Frontal cortex (tissue), 4 donors: Measurements from ENCODE around the gene DNAJC13. TPM values are rescaled to one million over a fixed set of nuclear protein-coding genes. Genes with fewer than 3 reads are reported as not detected.
"Not testable (repeated sequence)": the region's sequence is repeated elsewhere in the genome, so short reads cannot be mapped to it uniquely, and the experiment has no call there.

Experiments used
- DNase-seq, 2 donors: peaks; one replicate each; pipeline ENCODE4 v3.0.0; 2012; ENCODE audit warnings: low spot score in 2 of 2
- FAIRE-seq: peaks from 2 replicates; lab custom pipeline; 2012; peaks lifted over from hg19 to GRCh38; lab: Jason Lieb, UNC
- total RNA-seq: library from RNA; depleted of rRNA; stranded (reverse); fragments of >200 nt; gene quantifications from one replicate; pipeline ENCODE4 v1.2.3, GENCODE V29; 2014
- donor health status: control.
- donor health status: control.
- donor health status: control.

DNAJC13 gene
- total RNA-seq, result 71.3 TPM

DNA sequence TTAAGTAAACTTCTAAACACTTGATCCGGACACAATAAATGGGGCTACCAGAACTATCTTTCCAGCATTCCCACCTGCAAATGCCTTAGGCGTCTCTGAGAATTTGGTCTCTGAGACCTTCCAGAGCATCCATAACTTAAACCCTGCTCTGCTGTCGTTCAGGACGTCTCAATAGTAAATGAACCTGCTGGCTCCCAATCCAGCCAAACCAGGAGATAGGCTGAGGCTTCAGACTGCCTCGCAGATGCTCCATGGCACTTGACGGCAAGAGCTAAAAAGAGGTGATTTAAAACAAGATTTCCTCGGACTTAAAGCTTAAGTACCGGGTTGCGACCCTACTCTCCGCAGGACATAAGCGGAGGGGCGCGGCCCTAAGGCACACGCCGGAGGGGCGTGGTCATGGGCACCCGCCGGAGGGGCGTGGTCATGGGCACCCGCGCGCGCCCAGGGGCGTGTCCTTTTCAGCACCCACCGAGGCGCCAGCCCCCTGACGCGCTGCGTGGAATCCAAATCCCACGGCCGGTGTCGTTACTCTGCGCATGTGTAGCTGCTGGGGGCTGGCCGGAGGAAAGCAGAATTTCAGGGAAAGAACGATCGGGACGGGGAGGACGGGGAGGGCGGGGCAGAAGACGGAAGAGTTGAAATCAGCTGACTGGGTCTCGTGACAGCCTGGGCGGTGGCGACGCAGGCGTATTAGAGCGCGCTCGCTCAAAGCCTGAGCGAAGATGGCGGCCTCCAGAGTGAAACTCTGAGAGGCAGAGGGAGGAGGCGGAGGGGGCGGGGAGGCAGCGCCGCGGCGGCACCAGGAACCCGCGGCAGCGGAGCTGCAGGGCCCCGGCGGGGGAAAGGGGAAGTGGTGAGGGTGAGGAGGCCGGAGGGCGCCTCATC, at the start of gene DNAJC13:
DNAJC13 (plus strand) TSS at position 696 of the 888 bp plus-strand sequence. CDS start 17,049 bp downstream, outside the sequence.
- DNase-seq (peak; percentile 88 to 89), FAIRE-seq (no peak)

DNA sequence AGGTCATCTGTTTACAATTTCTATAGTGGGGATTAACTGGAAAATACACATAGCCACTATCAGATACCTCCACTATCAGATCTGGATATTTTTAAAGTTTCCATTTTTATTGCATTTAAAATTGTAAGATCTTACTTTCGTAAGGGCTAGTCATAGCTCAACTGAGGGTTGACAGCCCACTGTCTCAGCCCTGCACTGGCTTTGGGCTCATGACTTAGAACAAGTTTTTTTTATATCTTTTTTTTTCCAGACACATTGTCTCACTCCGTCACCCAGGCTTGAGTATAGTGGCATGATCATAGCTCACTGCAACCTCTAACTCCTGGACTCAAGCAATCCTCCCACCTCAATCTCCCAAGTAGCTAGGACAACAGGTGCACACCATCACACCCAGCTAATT, 48.8 kb upstream of the DNAJC13 start:
- DNase-seq (no peak), FAIRE-seq (no peak)

- DNase-seq, result no peak
- FAIRE-seq, result no peak
These were observed 48.3 kb upstream of the DNAJC13 start for GRCh38 chr3:132368962-132369361.

DNA sequence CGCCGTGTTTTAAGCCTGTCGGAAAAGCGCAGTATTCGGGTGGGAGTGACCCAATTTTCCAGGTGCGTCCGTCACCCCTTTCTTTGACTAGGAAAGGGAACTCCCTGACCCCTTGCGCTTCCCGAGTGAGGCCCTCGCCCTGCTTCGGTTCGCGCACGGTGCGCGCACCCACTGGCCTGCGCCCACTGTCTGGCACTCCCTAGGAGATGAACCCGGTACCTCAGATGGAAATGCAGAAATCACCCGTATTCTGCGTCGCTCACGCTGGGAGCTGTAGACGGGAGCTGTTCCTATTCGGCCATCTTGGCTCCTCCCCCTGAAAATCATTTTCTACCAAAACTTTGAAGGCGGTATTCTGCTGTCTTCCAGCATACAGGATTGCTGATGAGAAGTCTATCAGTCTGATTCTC, 40.4 kb upstream of the DNAJC13 start:
- DNase-seq, FAIRE-seq: not testable (repeated sequence)

- no peak for DNase-seq
- no peak for FAIRE-seq
These were observed 39.1 kb upstream of the DNAJC13 start for GRCh38 chr3:132378048-132378762.

DNA sequence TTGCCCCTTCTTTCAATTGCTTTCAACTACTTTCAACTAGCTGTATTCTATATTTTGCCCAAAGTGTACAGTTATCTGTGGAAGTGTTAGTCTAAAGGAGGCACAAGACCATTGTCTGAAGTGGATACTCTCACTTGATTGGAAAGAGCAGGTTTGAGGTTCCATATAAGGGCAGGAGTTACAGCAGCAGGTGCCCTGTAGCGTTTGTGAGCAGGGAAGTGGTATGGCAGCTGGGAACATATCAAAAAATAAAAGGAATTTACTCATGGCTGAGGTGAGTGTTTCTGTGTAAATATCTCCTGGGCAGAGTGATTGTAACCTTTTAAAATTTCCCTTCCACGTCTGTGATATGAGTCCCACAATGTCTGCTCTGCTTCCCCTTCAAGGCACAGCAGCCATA, 38.5 kb upstream of the DNAJC13 start:
- DNase-seq (no peak), FAIRE-seq (no peak)

GRCh38 chr3:132380920-132381319, 36.4 kb upstream of the DNAJC13 start:
- no peak for FAIRE-seq
- no peak for DNase-seq

GRCh38 chr3:132381348-132381944, 35.9 kb upstream of the DNAJC13 start:
- DNase-seq (no peak), FAIRE-seq (no peak)

DNA sequence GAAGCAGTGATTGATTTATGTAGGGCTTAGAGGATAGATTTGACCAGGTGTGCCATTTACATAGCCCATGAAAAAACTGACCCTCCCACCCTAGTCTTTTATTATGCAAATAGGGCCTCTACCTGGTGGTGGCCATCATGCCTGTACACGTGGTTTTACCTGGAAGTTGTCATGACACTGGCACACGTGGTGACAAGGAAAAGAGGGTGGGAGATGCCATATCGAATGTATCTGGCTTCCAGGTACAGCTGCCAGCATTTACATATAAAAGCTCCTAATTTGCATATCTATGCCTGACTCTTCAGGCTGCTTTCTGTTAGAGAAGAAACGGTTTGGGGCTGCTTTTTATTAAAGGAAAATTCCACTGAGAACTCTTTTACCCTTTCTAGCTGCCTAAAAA, 35.0 kb upstream of the DNAJC13 start:
- FAIRE-seq (no peak), DNase-seq (no peak)

DNA sequence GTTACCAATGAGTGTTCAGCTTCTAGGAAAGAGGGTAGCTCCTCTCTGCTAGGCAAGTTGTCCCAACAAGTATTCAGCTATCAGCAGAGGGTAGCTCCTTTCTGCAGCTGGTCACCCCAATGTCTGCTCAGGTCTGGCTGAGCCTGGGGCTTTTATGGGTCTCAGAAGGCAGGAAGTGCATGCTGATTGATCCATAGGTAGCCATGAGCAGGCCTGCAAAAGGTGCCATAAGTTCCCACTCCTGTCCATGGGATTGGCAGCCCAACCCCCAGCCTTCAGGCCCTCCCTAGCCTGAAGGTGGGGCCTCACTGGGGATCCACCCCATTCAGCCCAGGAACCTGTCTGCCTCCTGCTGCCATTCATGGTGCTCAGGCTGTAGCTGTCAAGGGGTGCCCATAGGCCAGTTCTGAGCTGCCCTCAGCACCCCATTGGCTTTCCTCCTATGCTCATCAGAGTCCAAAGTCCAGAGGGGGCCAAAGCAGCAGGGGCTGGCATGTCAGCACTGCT, 34.6 kb upstream of the DNAJC13 start:
- FAIRE-seq, result no peak
- no peak for DNase-seq

GRCh38 chr3:132386259-132386658, 31.0 kb upstream of the DNAJC13 start:
- no peak for FAIRE-seq

GRCh38 chr3:132392675-132393074, 24.6 kb upstream of the DNAJC13 start:
- FAIRE-seq, DNase-seq: not testable (repeated sequence)

More at GRCh38 chr3:132386259-132386658, 31.0 kb upstream of the DNAJC13 start:
- DNase-seq, result no peak

GRCh38 chr3:132394320-132394719, 23.0 kb upstream of the DNAJC13 start:
- no peak for DNase-seq
- no peak for FAIRE-seq

GRCh38 chr3:132395126-132395525, 22.2 kb upstream of the DNAJC13 start:
- no peak for DNase-seq
- no peak for FAIRE-seq

DNA sequence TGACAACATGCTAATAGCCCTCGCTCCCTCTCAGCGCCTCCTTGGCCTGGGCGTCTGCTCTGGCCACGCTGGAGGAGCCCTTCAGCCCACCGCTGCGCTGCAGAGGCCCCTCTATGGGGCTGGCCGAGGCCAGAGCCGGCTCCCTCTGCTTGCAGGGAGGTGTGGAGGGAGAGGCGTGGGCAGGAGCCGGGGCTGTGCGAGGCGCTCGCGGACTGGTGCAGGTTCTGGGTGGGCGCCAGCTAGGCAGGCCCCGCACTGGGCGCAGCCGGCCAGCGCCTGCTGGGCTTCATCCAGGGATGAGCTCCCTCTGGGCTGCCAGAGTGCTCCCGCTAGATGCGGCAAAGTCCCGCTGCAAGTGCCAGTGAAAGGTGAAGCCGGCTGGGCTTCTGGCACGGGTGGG, 21.0 kb upstream of the DNAJC13 start:
- DNase-seq (no peak), FAIRE-seq (no peak)

DNA sequence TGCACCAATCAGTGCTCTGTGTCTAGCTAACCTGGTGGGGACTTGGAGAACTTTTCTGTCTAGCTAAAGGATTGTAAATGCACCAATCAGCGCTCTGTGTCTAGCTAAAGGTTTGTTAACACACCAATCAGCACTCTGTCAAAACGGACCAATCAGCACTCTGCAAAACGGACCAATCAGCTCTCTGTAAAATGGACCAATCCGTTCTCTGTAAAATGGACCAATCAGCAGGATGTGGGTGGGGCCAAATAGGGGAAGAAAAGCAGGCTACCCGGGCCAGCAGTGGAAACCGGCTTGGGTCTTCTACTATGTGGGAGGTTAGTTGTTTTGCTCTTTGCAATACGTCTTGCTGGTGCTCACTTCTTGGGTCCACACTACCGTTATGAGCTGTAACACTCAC, 20.5 kb upstream of the DNAJC13 start:
- DNase-seq, FAIRE-seq: not testable (repeated sequence)

- peak; percentile 58 to 60 for DNase-seq
These were observed 18.0 kb upstream of the DNAJC13 start for GRCh38 chr3:132399054-132399929.

GRCh38 chr3:132401255-132401654, 16.0 kb upstream of the DNAJC13 start:
- FAIRE-seq, result no peak
- no peak for DNase-seq

More at GRCh38 chr3:132399054-132399929, 18.0 kb upstream of the DNAJC13 start:
- peak; percentile 74 for FAIRE-seq

- DNase-seq (no peak), FAIRE-seq (no peak)
These were observed 13.0 kb upstream of the DNAJC13 start for GRCh38 chr3:132404276-132404675.
